ENCODE data around the gene HOATZ.

The HOATZ gene

GRCh38 chr11:111585371-111585770 lies 70.8 kb downstream of the HOATZ start:
- peak in 1 of 2 experiments; percentile 35 for DNase-seq

- DNase-seq, result peak; percentile 62 to 77
Observed at GRCh38 chr11:111586388-111586831, 71.8 kb downstream of the HOATZ start.
